ENCODE results near the gene ZBED1.

ZBED1 gene

DNA sequence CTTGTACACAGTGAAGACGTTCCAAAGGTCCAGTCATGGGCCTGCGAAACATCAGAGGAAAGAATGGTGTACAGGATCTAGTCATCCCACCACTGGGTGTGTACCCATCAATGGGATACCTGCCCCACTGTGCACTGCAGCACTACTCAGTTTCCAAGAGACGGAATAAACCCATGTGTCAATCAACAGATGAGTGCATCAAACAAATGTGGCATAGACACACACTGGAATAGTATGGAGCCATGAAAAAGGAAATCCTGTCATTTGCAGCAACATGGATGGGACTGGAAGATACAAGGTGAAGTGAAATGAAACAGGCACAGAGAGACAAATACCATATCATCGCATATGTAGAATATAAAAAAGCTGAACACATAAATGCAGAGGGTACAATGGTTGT, 48.0 kb downstream of the ZBED1 start:
- no peak for DNase-seq (ENCODE audit: low spot score)

DNA sequence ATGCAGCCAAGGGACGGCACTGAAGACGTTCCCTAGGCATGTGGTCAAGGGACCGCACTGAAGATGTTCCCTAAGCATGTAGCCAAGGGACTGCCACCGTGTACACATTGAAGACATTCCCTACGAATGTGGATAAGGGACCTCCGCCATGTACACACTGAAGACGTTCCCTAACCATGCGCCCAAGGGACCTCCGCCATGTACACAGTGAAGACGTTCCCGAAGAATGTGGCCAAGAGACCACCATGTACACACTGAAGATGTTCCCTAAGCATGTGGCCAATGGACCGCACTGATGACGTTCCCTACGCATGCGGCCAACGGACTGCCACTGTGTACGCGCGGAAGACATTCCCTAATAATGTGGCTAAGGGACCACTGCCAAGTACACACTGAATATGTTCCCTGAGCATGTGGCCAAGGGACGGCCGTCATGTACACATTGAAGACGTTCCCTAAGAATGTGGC, 48.4 kb downstream of the ZBED1 start:
- no peak for DNase-seq (ENCODE audit: low spot score)

DNA sequence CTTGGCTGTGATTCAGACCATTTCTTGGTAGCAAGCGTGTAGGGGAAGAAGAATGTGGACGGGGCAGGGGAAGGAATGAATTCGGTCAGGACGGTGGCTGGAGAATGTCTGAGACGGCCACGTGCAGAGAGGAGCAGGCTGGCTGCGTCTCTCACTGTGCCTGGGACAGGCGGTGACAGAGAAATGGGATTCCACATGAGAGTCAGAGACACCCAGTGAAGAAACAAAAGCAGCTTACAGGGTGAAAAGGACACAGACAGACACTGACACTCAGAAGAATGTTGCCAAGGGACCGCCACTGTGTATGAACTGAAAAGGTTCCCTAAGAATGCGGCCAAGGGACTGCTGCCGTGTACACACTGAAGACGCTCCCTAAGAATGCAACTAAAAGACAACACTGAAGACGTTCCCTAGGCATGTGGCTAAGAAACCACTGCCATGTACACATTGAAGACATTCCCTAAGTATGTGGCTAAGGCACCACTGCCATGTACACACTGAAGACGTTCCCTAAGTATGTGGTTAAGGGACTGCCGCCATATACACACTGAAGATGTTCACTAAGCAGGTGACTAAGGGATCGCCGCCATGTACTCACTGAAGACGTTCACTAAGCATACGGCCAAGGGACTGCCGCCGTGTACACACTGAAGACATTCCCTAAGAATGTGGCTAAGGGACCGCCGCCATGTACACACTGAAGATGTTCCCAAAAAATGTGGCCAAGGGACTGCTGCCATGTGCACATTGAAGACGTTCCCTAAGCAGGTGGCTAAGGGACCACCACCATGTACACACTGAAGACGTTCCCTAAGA, 49.1 kb downstream of the ZBED1 start:
- DNase-seq (ENCODE audit: low spot score), result peak; percentile 30

DNA sequence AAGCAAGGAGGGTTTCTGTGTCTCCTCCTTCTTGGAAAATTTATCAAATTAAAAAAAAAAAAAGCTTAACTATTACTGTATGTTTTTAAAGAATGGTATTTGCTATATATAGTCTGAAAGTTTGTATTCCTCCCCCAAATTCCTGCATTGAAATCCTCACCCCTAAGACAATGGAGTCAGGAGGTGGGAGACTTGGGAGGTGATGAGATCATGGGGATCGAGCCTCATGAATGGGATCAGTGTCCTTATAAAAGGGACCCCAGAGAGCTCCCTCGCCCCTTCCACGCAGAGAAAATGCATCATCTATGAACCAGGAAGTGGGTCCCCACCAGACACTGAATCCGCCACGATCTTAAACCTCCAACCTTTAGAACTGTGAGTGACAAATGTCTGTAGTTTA, 50.1 kb downstream of the ZBED1 start:
- no peak for DNase-seq (ENCODE audit: low spot score)

DNA sequence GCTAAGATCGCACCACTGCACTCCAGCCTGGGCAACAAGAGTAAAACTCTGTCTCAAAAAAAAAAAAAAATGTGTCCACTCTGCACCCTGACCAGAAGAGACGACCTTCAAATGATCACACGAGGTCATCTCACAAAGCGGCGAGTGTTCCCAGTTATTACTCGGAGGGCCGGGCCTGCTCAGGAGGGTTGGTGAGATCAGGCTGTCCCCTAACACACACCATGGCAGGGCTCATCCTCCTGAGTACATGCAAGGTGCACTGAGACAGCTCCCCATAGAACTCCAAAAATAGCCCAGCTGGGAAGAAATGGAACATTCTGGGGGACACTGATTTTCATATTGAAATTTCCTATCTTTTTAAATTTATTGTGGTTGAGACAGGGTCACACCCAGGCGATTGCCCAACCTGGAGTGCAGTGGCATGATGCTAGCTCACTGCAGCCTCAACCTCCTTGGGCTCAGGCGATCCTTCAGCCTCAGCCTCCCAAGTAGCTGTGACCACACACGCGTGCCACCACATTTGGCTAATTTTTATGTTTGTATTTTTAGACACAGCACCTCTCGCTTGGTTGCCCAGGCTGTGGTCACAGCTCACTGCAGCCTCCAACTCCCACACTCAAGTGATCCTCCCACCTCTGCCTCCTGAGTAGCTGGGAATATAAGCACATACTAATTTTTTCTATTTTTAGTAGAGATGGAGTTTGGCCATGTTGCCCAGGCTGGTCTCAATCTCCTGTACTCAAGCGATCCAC, 51.5 kb downstream of the ZBED1 start:
- DNase-seq (ENCODE audit: low spot score), result no peak

DNA sequence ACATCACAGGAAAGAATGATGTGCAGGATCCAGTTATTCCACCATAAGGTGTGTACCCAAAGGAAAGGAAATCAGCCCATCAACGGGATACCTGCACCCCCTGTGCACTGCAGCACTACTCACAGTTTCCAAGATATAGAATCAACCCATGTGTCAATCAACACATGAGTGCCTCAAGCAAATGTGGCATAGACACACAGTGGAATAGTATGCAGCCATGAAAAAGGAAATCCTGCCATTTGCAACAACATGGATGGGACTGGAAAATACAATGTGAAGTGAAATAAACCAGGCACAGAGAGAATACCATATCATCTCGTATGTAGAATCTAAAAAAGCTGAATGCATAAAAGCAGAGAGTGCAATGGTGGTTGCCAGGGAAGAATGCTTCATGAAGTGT, 53.3 kb downstream of the ZBED1 start:
- DNase-seq (ENCODE audit: low spot score), result no peak

DNA sequence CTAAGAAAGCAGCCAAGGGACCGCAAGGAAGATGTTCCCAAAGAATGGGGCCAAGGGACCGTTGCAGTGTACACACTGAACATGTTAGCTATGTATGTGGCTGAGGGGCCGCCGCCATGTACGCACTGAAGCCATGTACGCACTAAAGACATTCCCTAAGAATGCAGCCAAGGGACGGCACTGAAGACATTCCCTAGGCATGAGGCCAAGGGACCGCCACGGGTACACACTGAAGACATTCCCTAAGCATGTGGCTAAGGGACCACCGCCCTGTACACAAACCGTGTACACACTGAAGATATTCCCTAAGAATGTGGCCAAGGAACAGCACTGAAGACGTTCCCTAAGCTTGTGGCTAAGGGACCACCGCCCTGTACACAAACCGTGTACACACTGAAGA, 54.0 kb downstream of the ZBED1 start:
- DNase-seq (ENCODE audit: low spot score), result no peak

DNA sequence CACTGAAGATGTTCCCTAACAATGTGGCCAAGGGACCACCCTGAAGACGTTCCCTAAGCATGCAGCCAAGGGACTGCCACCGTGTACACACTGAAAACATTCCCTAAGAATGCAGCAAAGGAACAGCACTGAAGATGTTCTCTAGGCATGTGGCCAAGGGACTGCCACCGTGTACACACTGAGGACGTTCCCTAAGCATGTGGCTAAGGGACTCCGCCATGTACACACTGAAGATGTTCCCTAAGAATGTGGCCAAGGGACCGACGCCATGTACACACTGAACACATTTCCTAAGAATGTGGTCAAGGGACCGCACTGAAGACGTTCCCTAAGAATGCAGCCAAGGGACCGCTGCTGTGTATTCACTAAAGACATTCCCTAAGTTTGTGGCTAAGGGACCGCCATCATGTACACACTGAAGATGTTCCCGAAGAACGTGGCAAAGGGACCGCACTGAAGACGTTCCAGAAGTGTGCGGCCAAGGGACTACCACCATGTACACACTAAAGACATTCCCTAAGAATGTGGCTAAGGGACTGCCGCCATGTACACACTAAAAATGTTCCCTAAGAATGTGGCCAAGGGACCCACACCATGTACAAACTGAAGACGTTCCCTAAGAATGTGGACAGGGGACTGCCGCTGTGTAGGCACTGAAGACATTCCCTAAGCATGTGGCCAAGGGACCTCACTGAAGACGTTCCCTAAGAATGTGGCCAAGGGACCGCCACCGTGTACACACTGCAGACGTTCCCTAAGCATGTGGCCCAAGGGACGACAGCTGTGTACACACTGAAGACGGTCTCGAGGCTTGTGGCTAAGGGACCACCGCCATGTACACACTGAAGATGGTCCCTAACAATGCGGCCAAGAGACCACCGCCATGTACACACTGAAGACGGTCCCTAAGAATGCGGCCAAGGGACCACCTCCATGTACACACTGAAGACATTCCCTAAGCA, 54.8 kb downstream of the ZBED1 start:
- no peak for DNase-seq (ENCODE audit: low spot score)

DNA sequence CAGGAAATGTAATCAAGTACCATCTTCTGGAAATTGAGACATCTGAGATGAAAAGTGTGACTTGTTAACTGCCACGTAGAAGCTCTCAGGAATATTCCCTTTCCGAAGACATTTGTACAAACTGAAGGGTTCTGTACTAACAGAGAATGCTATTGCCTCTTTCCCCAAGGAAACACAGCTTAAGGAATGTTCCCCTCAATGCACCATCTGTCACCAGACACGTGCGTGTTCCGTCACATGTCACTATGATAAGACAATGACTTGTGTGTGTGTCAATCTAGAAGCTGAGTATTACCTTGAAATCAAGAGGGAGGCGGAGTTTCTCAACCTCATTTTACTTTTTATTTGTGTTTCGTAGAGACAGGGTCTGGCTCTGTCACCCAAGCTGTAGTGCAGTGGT, 58.1 kb downstream of the ZBED1 start:
- no peak for DNase-seq (ENCODE audit: low spot score)

DNA sequence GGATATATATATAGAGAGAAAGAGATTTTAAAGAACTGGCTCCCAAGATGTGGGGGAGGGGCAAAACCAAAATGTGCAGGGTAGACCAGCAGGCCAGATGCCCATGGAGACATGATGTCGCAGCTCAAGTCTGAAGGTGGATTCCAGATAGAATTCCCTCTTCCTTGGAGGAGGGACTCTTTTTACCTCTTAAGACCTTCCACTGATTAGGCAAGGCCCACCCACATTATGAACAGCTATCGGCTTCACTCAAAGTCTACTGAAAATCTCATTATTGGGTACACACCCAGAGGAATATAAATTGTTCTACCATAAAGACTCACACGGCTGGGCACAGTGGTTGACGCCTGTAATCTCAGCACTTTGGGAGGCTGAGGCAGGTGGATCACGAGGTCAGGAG, 59.3 kb downstream of the ZBED1 start:
- DNase-seq (ENCODE audit: low spot score), result no peak

DNA sequence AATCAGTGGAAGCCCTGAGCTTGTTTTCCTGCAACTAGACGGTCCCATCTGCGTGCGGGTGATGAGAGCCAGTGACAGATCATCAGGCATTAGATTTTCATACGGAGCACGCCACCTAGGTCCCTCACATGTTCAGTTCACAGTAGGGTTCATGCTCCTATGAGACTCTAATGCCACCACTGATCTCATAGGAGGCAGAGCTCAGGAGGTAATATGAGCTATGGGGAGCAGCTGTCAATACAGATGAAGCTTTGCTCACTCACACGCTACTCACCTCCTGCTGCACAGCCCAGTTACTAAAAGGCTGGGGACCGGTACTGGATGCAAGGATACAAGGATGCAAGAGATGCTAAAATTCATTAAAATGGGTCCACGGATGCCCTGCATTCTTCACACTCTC, 61.2 kb downstream of the ZBED1 start:
- DNase-seq (ENCODE audit: low spot score), result no peak
